Loucy (cell line): Measurements from ENCODE around the gene JOSD2.

Experiments used
- H2AFZ ChIP-seq: fragments of 200-600 bp; sonication (generic); 2 replicates; pipeline ENCODE4 v1.6.0; 2016; ENCODE audit warnings: antibody characterized with exemption, mild to moderate bottlenecking, low read length, moderate library complexity
- H3F3A ChIP-seq: fragments of 200-600 bp; 2 replicates; pipeline ENCODE4 v1.6.0; 2016; ENCODE audit warnings: antibody characterized with exemption, low read depth, mild to moderate bottlenecking
- H3K27me3 ChIP-seq: fragments of 200-600 bp; sonication (generic); 2 replicates; pipeline ENCODE4 v1.6.1; 2014; ENCODE audit warnings: low read length, mild to moderate bottlenecking; ENCODE audit not compliant: insufficient read depth, poor library complexity, severe bottlenecking
- H3K36me3 ChIP-seq: fragments of 200-600 bp; sonication (generic); 2 replicates; pipeline ENCODE4 v1.6.1; 2016; ENCODE audit warnings: low read length; ENCODE audit not compliant: insufficient read depth
- H3K4me1 ChIP-seq: fragments of 200-600 bp; sonication (generic); 2 replicates; pipeline ENCODE4 v1.5.1; 2014; ENCODE audit warnings: low read length, mild to moderate bottlenecking; ENCODE audit not compliant: insufficient read depth, poor library complexity, severe bottlenecking
- H3K4me2 ChIP-seq: fragments of 200-600 bp; sonication (generic); 2 replicates; pipeline ENCODE4 v1.6.0; 2014; ENCODE audit warnings: antibody characterized with exemption, low read length, low read depth, mild to moderate bottlenecking; ENCODE audit not compliant: poor library complexity, severe bottlenecking
- H3K4me3 ChIP-seq: fragments of 200-600 bp; sonication (generic); 2 replicates; pipeline ENCODE4 v1.5.1; 2014; ENCODE audit warnings: low read length, mild to moderate bottlenecking, mixed read lengths; ENCODE audit not compliant: poor library complexity, severe bottlenecking
- H3K79me2 ChIP-seq: fragments of 200-600 bp; sonication (generic); 2 replicates; pipeline ENCODE4 v1.6.1; 2014; ENCODE audit warnings: low read length; ENCODE audit not compliant: insufficient read depth
- H3K9ac ChIP-seq: fragments of 200-600 bp; sonication (generic); 2 replicates; pipeline ENCODE4 v1.6.0; 2014; ENCODE audit warnings: mild to moderate bottlenecking, low read depth, low read length, moderate library complexity; ENCODE audit not compliant: poor library complexity, severe bottlenecking
- H3K9me2 ChIP-seq: fragments of 200-600 bp; sonication (generic); replicated peaks from 2 replicates; pipeline ENCODE4 v1.6.1; 2016; ENCODE audit warnings: low read depth, low read length, mixed read lengths
- H3K9me3 ChIP-seq: fragments of 200-600 bp; sonication (generic); 2 replicates; pipeline ENCODE4 v1.6.1; 2014; ENCODE audit warnings: mild to moderate bottlenecking, antibody characterized with exemption, low read length, low read depth; ENCODE audit not compliant: insufficient read depth
- H4K20me1 ChIP-seq: fragments of 200-600 bp; sonication (generic); 2 replicates; pipeline ENCODE4 v1.6.0; 2014; ENCODE audit warnings: antibody characterized with exemption, low read length, mild to moderate bottlenecking; ENCODE audit not compliant: insufficient read depth, poor library complexity, severe bottlenecking
- EZH2phosphoT487 ChIP-seq: fragments of 200-600 bp; IDR thresholded peaks from 2 replicates; pipeline ENCODE4 v1.6.1; 2018; ENCODE audit warnings: antibody characterized with exemption, mild to moderate bottlenecking, moderate library complexity, borderline replicate concordance
- TF ChIP-seq, protein P1 (sequence below): fragments of 200-600 bp; sonication (generic); conservative IDR thresholded peaks from 2 replicates; pipeline ENCODE4 v1.5.1; 2014; ENCODE audit warnings: mild to moderate bottlenecking, antibody characterized with exemption, low read length

The JOSD2 gene

GRCh38 chr19:50488389-50489194, 22.4 kb downstream of the JOSD2 start:
- H3K9ac ChIP-seq, result no peak overlapping the region
- no peaks in the 10 kb centered on the region for H3K9me2 ChIP-seq
- no peaks in the 10 kb centered on the region for H3K36me3 ChIP-seq
- H3F3A ChIP-seq, result no peaks in the 10 kb centered on the region
- no peak overlapping the region for H2AFZ ChIP-seq
- no peaks in the 10 kb centered on the region for H3K79me2 ChIP-seq
- H3K4me3 ChIP-seq, result no peak overlapping the region
- no peaks in the 10 kb centered on the region for H4K20me1 ChIP-seq
- peaks cover 3% of the 10 kb centered on the region; the same call in 1 of the 2 replicates for H3K9me3 ChIP-seq
- no peak overlapping the region for H3K4me2 ChIP-seq
- TF ChIP-seq EZH2phosphoT487, result no peak
- TF ChIP-seq, protein P1, sequence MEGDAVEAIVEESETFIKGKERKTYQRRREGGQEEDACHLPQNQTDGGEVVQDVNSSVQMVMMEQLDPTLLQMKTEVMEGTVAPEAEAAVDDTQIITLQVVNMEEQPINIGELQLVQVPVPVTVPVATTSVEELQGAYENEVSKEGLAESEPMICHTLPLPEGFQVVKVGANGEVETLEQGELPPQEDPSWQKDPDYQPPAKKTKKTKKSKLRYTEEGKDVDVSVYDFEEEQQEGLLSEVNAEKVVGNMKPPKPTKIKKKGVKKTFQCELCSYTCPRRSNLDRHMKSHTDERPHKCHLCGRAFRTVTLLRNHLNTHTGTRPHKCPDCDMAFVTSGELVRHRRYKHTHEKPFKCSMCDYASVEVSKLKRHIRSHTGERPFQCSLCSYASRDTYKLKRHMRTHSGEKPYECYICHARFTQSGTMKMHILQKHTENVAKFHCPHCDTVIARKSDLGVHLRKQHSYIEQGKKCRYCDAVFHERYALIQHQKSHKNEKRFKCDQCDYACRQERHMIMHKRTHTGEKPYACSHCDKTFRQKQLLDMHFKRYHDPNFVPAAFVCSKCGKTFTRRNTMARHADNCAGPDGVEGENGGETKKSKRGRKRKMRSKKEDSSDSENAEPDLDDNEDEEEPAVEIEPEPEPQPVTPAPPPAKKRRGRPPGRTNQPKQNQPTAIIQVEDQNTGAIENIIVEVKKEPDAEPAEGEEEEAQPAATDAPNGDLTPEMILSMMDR, result no peak
- no peaks in the 10 kb centered on the region for H3K4me1 ChIP-seq
- no peaks in the 10 kb centered on the region for H3K27me3 ChIP-seq

- H2AFZ ChIP-seq, result no peak overlapping the region
- no peaks in the 10 kb centered on the region for H3K9me2 ChIP-seq
- TF ChIP-seq, protein P1, result peak; percentile 48
- TF ChIP-seq EZH2phosphoT487, result no peak
- H3K4me2 ChIP-seq, result no peak overlapping the region
- H3K79me2 ChIP-seq, result no peaks in the 10 kb centered on the region
- H3K4me1 ChIP-seq, result no peaks in the 10 kb centered on the region
- no peaks in the 10 kb centered on the region for H4K20me1 ChIP-seq
- H3K9ac ChIP-seq, result no peak overlapping the region
- H3K9me3 ChIP-seq, result peaks cover 3% of the 10 kb centered on the region; the same call in 1 of the 2 replicates
- no peaks in the 10 kb centered on the region for H3F3A ChIP-seq
- H3K36me3 ChIP-seq, result no peaks in the 10 kb centered on the region
- no peak overlapping the region for H3K4me3 ChIP-seq
- no peaks in the 10 kb centered on the region for H3K27me3 ChIP-seq
Observed at GRCh38 chr19:50486823-50487515, 24.0 kb downstream of the JOSD2 start.

GRCh38 chr19:50485284-50485955, 25.6 kb downstream of the JOSD2 start:
- Histone ChIP-seq H3K36me3 (no peaks in the 10 kb centered on the region), H3K4me2 (no peak overlapping the region)
- TF ChIP-seq, protein P1, result no peak
- no peak for TF ChIP-seq EZH2phosphoT487

More at GRCh38 chr19:50485284-50485955, 25.6 kb downstream of the JOSD2 start:
- Histone ChIP-seq H3K79me2 (no peaks in the 10 kb centered on the region), H3K4me1 (no peaks in the 10 kb centered on the region), H3K9me2 (no peaks in the 10 kb centered on the region), H3K9me3 (no peaks in the 10 kb centered on the region; the same call in 1 of the 2 replicates), H3F3A (no peaks in the 10 kb centered on the region), H3K27me3 (no peaks in the 10 kb centered on the region), H2AFZ (no peak overlapping the region), H3K9ac (no peak overlapping the region), H3K4me3 (no peak overlapping the region), H4K20me1 (no peaks in the 10 kb centered on the region)
